Right lobe of liver (tissue), 4 donors: ENCODE results near the gene TMEM267.

Source experiments
- CTCF ChIP-seq, 4 donors: fragments of 200-600 bp in 3 of 4; fragments of 450-650 bp in 1 of 4; IDR thresholded peaks; one replicate each; pipeline versions ENCODE4 v1.5.1 to v1.8.0; 2016 to 2022; ENCODE audit warnings: antibody characterized with exemption in 4 of 4, mild to moderate bottlenecking in 2 of 4
- POLR2A ChIP-seq: fragments of 450-650 bp; IDR thresholded peaks from one replicate; pipeline ENCODE4 v1.6.1; 2017; ENCODE audit warnings: antibody characterized with exemption, mild to moderate bottlenecking
- donor health status: DM: no; HTN: no; CAD: no.
- donor health status: DM: no; HTN: no; CAD: no.
- donor health status: DM: no; HTN: yes; CAD: no.

DNA sequence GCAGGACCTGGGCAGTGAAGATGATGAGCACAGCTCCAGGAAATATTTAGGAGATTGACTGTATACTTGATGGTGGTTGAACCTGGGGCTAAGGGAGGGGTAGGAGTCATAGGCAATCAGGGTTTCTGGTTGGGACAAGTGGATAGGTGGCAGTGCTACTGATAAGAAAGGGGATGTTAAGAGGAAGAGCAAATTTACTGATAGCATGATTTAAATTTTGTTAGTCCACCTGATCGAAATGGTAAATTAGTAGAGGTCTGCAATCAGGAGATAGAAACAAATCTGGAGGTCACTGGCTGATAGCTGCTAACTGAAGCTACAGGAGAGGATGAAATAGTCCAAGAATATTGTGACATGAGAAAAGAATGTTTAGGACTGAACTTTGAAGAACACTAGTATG lies 37.0 kb upstream of the TMEM267 start:
- no peak for TF ChIP-seq CTCF (IDR thresholded peaks at IDR 0.05)
- TF ChIP-seq POLR2A, result no peak
